HEK293 (cell line): ENCODE data around the gene FCER2.

ENCODE experiments used
- GLI2 ChIP-seq: fragments of 450-650 bp; formaldehyde crosslinking; IDR thresholded peaks from 2 replicates; pipeline ENCODE4; 2017; ENCODE audit warnings: missing biosample characterization, missing genetic modification characterization, low read depth, borderline replicate concordance
- GLI4 ChIP-seq: fragments of 450-650 bp; formaldehyde crosslinking; IDR thresholded peaks from 2 replicates; pipeline ENCODE4 v1.5.1; 2016; ENCODE audit warnings: missing biosample characterization, missing genetic modification characterization
- GLIS1 ChIP-seq: fragments of 450-650 bp; formaldehyde crosslinking; IDR thresholded peaks from 2 replicates; pipeline ENCODE4 v1.5.1; 2016; ENCODE audit warnings: missing biosample characterization, missing genetic modification characterization
- GLIS2 ChIP-seq: fragments of 450-650 bp; formaldehyde crosslinking; IDR thresholded peaks from 2 replicates; pipeline ENCODE4 v1.5.1; 2016; ENCODE audit warnings: missing biosample characterization, missing genetic modification characterization
- KLF1 ChIP-seq: fragments of 450-650 bp; formaldehyde crosslinking; IDR thresholded peaks from 2 replicates; pipeline ENCODE4 v1.5.1; 2016; ENCODE audit warnings: missing biosample characterization, missing genetic modification characterization
- KLF16 ChIP-seq: fragments of 450-650 bp; formaldehyde crosslinking; IDR thresholded peaks from 2 replicates; pipeline ENCODE4 v1.5.1; 2017; ENCODE audit warnings: missing biosample characterization, missing genetic modification characterization
- KLF7 ChIP-seq: fragments of 450-650 bp; formaldehyde crosslinking; IDR thresholded peaks from 2 replicates; pipeline ENCODE4 v1.5.1; 2016; ENCODE audit warnings: missing biosample characterization, missing genetic modification characterization, borderline replicate concordance
- KLF8 ChIP-seq: fragments of 450-650 bp; formaldehyde crosslinking; IDR thresholded peaks from 2 replicates; pipeline ENCODE4 v1.5.1; 2016; ENCODE audit warnings: missing biosample characterization, missing genetic modification characterization
- SETDB1 ChIP-seq: IDR thresholded peaks from one replicate; pipeline ENCODE4 v1.6.1; 2017; ENCODE audit warnings: mild to moderate bottlenecking, low read length, moderate library complexity, mixed read lengths; ENCODE audit not compliant: insufficient read length
- ZFP37 ChIP-seq: fragments of 450-650 bp; formaldehyde crosslinking; IDR thresholded peaks from 2 replicates; pipeline ENCODE4 v1.5.1; 2016; ENCODE audit warnings: missing biosample characterization, missing genetic modification characterization
- ZNF133 ChIP-seq: fragments of 450-650 bp; formaldehyde crosslinking; IDR thresholded peaks from 2 replicates; pipeline ENCODE4 v1.5.1; 2016; ENCODE audit warnings: missing biosample characterization, missing genetic modification characterization
- ZNF138 ChIP-seq: fragments of 450-650 bp; formaldehyde crosslinking; IDR thresholded peaks from 2 replicates; pipeline ENCODE4 v1.5.1; 2016; ENCODE audit warnings: missing biosample characterization, missing genetic modification characterization, borderline replicate concordance
- ZNF146 ChIP-seq: fragments of 450-650 bp; formaldehyde crosslinking; IDR thresholded peaks from 2 replicates; pipeline ENCODE4 v1.5.1; 2016; ENCODE audit warnings: missing biosample characterization, missing genetic modification characterization
- ZNF16 ChIP-seq: fragments of 450-650 bp; formaldehyde crosslinking; IDR thresholded peaks from 2 replicates; pipeline ENCODE4 v1.5.1; 2016; ENCODE audit warnings: low read depth, missing biosample characterization, missing genetic modification characterization
- ZNF169 ChIP-seq: fragments of 450-650 bp; formaldehyde crosslinking; IDR thresholded peaks from 2 replicates; pipeline ENCODE4 v1.5.1; 2016; ENCODE audit warnings: missing biosample characterization, missing genetic modification characterization
- ZNF174 ChIP-seq: fragments of 450-650 bp; formaldehyde crosslinking; IDR thresholded peaks from 2 replicates; pipeline ENCODE4 v1.5.0; 2017; ENCODE audit warnings: missing biosample characterization, mild to moderate bottlenecking, missing genetic modification characterization
- ZNF184 ChIP-seq: fragments of 450-650 bp; IDR thresholded peaks from 2 replicates; pipeline ENCODE4 v1.5.1; 2018; ENCODE audit warnings: missing biosample characterization, mild to moderate bottlenecking, missing genetic modification characterization
- ZNF302 ChIP-seq: fragments of 450-650 bp; formaldehyde crosslinking; IDR thresholded peaks from 2 replicates; pipeline ENCODE4 v1.5.1; 2016; ENCODE audit warnings: missing biosample characterization, missing genetic modification characterization, low read depth
- ZNF335 ChIP-seq: fragments of 450-650 bp; formaldehyde crosslinking; conservative IDR thresholded peaks from 2 replicates; pipeline ENCODE4 v1.5.1; 2016; ENCODE audit warnings: missing biosample characterization, missing genetic modification characterization
- ZNF549 ChIP-seq: fragments of 450-650 bp; IDR thresholded peaks from 2 replicates; pipeline ENCODE4 v1.5.1; 2018; ENCODE audit warnings: missing biosample characterization, missing genetic modification characterization, mild to moderate bottlenecking, inconsistent platforms, moderate library complexity
- ZNF585B ChIP-seq: fragments of 450-650 bp; formaldehyde crosslinking; IDR thresholded peaks from 2 replicates; pipeline ENCODE4 v1.5.1; 2016; ENCODE audit warnings: missing biosample characterization, missing genetic modification characterization
- ZNF654 ChIP-seq: fragments of 450-650 bp; formaldehyde crosslinking; IDR thresholded peaks from 2 replicates; pipeline ENCODE4 v1.5.1; 2016; ENCODE audit warnings: low read depth, missing biosample characterization, missing genetic modification characterization
- ZNF677 ChIP-seq: fragments of 450-650 bp; IDR thresholded peaks from 2 replicates; pipeline ENCODE4 v1.5.0; 2018; ENCODE audit warnings: missing biosample characterization, mild to moderate bottlenecking, missing genetic modification characterization, moderate library complexity
- ZNF776 ChIP-seq: fragments of 450-650 bp; formaldehyde crosslinking; IDR thresholded peaks from 2 replicates; pipeline ENCODE4 v1.5.0; 2017; ENCODE audit warnings: missing biosample characterization, missing genetic modification characterization, borderline replicate concordance
- ZNF777 ChIP-seq: fragments of 450-650 bp; formaldehyde crosslinking; IDR thresholded peaks from 2 replicates; pipeline ENCODE4 v1.5.1; 2017; ENCODE audit warnings: missing biosample characterization, missing genetic modification characterization, borderline replicate concordance
- ZNF791 ChIP-seq: fragments of 450-650 bp; formaldehyde crosslinking; IDR thresholded peaks from 2 replicates; pipeline ENCODE4 v1.5.1; 2016; ENCODE audit warnings: missing biosample characterization, missing genetic modification characterization
- TF ChIP-seq, protein P1 (sequence below): fragments of 450-650 bp; formaldehyde crosslinking; conservative IDR thresholded peaks from 2 replicates; pipeline ENCODE4 v1.5.1; 2016; ENCODE audit warnings: low read depth, missing biosample characterization, missing genetic modification characterization
- TF ChIP-seq, protein P2 (sequence below): fragments of 450-650 bp; formaldehyde crosslinking; IDR thresholded peaks from 2 replicates; pipeline ENCODE4 v1.5.1; 2016; ENCODE audit warnings: missing biosample characterization, missing genetic modification characterization
- TF ChIP-seq, protein P3 (sequence below): fragments of 450-650 bp; formaldehyde crosslinking; IDR thresholded peaks from 2 replicates; pipeline ENCODE4 v1.5.1; 2016; ENCODE audit warnings: missing biosample characterization, missing genetic modification characterization
- TF ChIP-seq, protein P4 (sequence below): fragments of 450-650 bp; formaldehyde crosslinking; IDR thresholded peaks from 2 replicates; pipeline ENCODE4 v1.5.1; 2016; ENCODE audit warnings: missing biosample characterization, missing genetic modification characterization
- TF ChIP-seq, protein P5 (sequence below): fragments of 450-650 bp; formaldehyde crosslinking; IDR thresholded peaks from 2 replicates; pipeline ENCODE4 v1.5.1; 2016; ENCODE audit warnings: missing biosample characterization, missing genetic modification characterization

The FCER2 gene

DNA sequence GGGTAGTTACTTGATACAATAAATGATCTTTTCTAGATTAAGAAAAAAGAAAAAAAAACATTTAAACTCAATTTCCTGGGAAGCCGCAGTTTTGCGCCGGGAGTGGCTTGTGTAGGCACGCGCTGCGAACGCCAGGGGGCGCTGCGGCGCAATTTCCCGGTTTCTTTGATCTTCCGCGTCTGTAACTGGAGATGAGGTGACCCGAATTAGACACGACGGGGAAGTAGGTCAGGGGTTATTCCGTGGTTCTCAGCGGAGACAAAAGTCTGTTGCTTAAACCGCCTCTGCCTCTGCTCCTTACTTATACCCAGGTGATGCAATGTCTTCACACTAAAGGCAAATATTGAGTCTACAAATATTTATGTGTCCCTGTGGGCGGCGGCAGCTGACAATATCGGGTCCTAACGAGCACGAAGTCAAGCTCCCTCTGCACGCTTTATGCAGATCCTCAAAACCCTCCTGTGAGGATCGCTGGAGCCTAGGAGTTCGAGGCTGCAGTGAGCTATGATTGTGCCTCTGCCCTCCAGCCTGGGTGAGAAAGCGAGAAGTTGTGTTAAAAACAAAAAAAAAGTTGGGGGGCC lies 49.8 kb downstream of the FCER2 start (continued):
- TF ChIP-seq, protein P1, sequence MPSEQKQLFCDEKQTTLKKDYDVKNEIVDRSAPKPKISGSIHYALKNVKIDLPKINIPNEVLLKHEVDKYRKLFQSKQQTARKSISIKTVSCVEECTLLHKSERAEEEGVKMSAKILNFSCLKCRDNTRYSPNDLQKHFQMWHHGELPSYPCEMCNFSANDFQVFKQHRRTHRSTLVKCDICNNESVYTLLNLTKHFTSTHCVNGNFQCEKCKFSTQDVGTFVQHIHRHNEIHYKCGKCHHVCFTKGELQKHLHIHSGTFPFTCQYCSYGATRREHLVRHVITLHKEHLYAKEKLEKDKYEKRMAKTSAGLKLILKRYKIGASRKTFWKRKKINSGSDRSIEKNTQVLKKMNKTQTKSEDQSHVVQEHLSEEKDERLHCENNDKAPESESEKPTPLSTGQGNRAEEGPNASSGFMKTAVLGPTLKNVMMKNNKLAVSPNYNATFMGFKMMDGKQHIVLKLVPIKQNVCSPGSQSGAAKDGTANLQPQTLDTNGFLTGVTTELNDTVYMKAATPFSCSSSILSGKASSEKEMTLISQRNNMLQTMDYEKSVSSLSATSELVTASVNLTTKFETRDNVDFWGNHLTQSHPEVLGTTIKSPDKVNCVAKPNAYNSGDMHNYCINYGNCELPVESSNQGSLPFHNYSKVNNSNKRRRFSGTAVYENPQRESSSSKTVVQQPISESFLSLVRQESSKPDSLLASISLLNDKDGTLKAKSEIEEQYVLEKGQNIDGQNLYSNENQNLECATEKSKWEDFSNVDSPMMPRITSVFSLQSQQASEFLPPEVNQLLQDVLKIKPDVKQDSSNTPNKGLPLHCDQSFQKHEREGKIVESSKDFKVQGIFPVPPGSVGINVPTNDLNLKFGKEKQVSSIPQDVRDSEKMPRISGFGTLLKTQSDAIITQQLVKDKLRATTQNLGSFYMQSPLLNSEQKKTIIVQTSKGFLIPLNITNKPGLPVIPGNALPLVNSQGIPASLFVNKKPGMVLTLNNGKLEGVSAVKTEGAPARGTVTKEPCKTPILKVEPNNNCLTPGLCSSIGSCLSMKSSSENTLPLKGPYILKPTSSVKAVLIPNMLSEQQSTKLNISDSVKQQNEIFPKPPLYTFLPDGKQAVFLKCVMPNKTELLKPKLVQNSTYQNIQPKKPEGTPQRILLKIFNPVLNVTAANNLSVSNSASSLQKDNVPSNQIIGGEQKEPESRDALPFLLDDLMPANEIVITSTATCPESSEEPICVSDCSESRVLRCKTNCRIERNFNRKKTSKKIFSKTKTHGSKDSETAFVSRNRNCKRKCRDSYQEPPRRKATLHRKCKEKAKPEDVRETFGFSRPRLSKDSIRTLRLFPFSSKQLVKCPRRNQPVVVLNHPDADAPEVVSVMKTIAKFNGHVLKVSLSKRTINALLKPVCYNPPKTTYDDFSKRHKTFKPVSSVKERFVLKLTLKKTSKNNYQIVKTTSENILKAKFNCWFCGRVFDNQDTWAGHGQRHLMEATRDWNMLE (tag by site-specific recombination) = no peak
- TF ChIP-seq, protein P2, sequence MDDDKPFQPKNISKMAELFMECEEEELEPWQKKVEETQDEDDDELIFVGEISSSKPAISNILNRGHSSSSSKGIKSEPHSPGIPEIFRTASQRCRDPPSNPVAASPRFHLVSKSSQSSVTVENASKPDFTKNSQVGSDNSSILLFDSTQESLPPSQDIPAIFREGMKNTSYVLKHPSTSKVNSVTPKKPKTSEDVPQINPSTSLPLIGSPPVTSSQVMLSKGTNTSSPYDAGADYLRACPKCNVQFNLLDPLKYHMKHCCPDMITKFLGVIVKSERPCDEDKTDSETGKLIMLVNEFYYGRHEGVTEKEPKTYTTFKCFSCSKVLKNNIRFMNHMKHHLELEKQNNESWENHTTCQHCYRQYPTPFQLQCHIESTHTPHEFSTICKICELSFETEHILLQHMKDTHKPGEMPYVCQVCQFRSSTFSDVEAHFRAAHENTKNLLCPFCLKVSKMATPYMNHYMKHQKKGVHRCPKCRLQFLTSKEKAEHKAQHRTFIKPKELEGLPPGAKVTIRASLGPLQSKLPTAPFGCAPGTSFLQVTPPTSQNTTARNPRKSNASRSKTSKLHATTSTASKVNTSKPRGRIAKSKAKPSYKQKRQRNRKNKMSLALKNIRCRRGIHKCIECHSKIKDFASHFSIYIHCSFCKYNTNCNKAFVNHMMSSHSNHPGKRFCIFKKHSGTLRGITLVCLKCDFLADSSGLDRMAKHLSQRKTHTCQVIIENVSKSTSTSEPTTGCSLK (tag by site-specific recombination) = no peak
- no peak for TF ChIP-seq ZNF791 (tag by site-specific recombination)
- no peak for TF ChIP-seq ZNF146 (tag by site-specific recombination)
- no peak for TF ChIP-seq GLI2 (tag by site-specific recombination)
- TF ChIP-seq ZNF169 (tag by site-specific recombination) = no peak
- TF ChIP-seq, protein P3, sequence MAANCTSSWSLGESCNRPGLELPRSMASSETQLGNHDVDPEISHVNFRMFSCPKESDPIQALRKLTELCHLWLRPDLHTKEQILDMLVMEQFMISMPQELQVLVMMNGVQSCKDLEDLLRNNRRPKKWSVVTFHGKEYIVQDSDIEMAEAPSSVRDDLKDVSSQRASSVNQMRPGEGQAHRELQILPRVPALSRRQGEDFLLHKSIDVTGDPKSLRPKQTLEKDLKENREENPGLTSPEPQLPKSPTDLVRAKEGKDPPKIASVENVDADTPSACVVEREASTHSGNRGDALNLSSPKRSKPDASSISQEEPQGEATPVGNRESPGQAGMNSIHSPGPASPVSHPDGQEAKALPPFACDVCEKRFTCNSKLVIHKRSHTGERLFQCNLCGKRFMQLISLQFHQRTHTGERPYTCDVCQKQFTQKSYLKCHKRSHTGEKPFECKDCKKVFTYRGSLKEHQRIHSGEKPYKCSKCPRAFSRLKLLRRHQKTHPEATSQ = no peak
- no peak for TF ChIP-seq ZNF138 (tag by site-specific recombination)
- no peak for TF ChIP-seq KLF1 (tag by site-specific recombination)
- TF ChIP-seq KLF8 (tag by site-specific recombination) = peak; percentile 48; the same call in 1 of the 2 replicates
- no peak for TF ChIP-seq ZNF585B
- TF ChIP-seq ZFP37 (tag by site-specific recombination) = no peak
- TF ChIP-seq ZNF776 (tag by site-specific recombination) = no peak
- TF ChIP-seq ZNF654 = peak; percentile 59
- no peak for TF ChIP-seq ZNF777 (tag by site-specific recombination)
- no peak for TF ChIP-seq ZNF16 (tag by site-specific recombination)
- TF ChIP-seq ZNF677 = no peak
- no peak for TF ChIP-seq ZNF174 (tag by site-specific recombination)
- 0 out of 2 replicates have a peak, but pooled peaks have one; percentile 23 for TF ChIP-seq GLIS1 (tag by site-specific recombination)
- TF ChIP-seq SETDB1 = no peak
- no peak for TF ChIP-seq ZNF549 (tag by site-specific recombination)
- peak; percentile 87 for TF ChIP-seq ZNF335 (tag by site-specific recombination)
- TF ChIP-seq ZNF133 (tag by site-specific recombination) = no peak
- no peak for TF ChIP-seq GLIS2
- TF ChIP-seq ZNF184 (tag by site-specific recombination) = no peak
- TF ChIP-seq ZNF302 (tag by site-specific recombination) = no peak
- TF ChIP-seq, protein P4, sequence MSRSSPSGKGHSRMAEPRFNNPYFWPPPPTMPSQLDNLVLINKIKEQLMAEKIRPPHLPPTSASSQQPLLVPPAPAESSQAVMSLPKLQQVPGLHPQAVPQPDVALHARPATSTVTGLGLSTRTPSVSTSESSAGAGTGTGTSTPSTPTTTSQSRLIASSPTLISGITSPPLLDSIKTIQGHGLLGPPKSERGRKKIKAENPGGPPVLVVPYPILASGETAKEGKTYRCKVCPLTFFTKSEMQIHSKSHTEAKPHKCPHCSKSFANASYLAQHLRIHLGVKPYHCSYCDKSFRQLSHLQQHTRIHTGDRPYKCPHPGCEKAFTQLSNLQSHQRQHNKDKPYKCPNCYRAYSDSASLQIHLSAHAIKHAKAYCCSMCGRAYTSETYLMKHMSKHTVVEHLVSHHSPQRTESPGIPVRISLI (tag by site-specific recombination) = peak; percentile 67; the same call in 1 of the 2 replicates
- no peak for TF ChIP-seq GLI4 (tag by site-specific recombination)
- TF ChIP-seq KLF7 (tag by site-specific recombination) = no peak
- TF ChIP-seq, protein P5, sequence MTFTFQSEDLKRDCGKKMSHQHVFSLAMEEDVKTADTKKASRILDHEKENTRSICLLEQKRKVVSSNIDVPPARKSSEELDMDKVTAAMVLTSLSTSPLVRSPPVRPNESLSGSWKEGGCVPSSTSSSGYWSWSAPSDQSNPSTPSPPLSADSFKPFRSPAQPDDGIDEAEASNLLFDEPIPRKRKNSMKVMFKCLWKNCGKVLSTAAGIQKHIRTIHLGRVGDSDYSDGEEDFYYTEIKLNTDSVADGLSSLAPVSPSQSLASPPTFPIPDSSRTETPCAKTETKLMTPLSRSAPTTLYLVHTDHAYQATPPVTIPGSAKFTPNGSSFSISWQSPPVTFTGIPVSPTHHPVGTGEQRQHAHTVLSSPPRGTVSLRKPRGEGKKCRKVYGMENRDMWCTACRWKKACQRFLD = no peak
- TF ChIP-seq KLF16 (tag by site-specific recombination) = no peak
